ENCODE measurements around the gene SENP1.

Gene SENP1

GRCh38 chr12:48110691-48111311 lies 4.9 kb upstream of the SENP1 start:
- no peak for DNase-seq

GRCh38 chr12:48109424-48109823 lies 3.5 kb upstream of the SENP1 start:
- DNase-seq: no peak

- DNase-seq: no peak
These were observed 1.1 kb upstream of the SENP1 start for GRCh38 chr12:48106681-48107613.

GRCh38 chr12:48105321-48105866 lies 485 bp downstream of the SENP1 start:
- DNase-seq: peak; percentile 5 to 7

GRCh38 chr12:48104531-48104930 lies 1.3 kb downstream of the SENP1 start:
- DNase-seq: no peak

GRCh38 chr12:48092611-48093010 lies 13.3 kb downstream of the SENP1 start:
- no peak for DNase-seq

- DNase-seq: no peak
These were observed 19.6 kb downstream of the SENP1 start for GRCh38 chr12:48086327-48086726.

GRCh38 chr12:48084841-48085460 lies 20.9 kb downstream of the SENP1 start:
- no peak for DNase-seq

GRCh38 chr12:48084066-48084465 lies 21.8 kb downstream of the SENP1 start:
- DNase-seq: no peak

- no peak for DNase-seq
These were observed 25.1 kb downstream of the SENP1 start for GRCh38 chr12:48080821-48081220.

- no peak for DNase-seq
These were observed 25.6 kb downstream of the SENP1 start for GRCh38 chr12:48080285-48080684.

GRCh38 chr12:48078901-48079300 lies 27.0 kb downstream of the SENP1 start:
- peak; percentile 43 to 48 for DNase-seq

GRCh38 chr12:48077111-48077510 lies 28.8 kb downstream of the SENP1 start:
- DNase-seq: no peak

- DNase-seq: peak; percentile 41 to 55
These were observed 30.0 kb downstream of the SENP1 start for GRCh38 chr12:48075832-48076231.

GRCh38 chr12:48074266-48074665 lies 31.6 kb downstream of the SENP1 start:
- DNase-seq: no peak

GRCh38 chr12:48072266-48072665 lies 33.6 kb downstream of the SENP1 start:
- DNase-seq: no peak

- DNase-seq: no peak
These were observed 34.1 kb downstream of the SENP1 start for GRCh38 chr12:48071808-48072207.

GRCh38 chr12:48070731-48071130 lies 35.1 kb downstream of the SENP1 start:
- DNase-seq: no peak

GRCh38 chr12:48070033-48070432 lies 35.8 kb downstream of the SENP1 start:
- no peak for DNase-seq

- peak; percentile 57 to 68 for DNase-seq
These were observed 36.6 kb downstream of the SENP1 start for GRCh38 chr12:48069241-48069640.

GRCh38 chr12:48068457-48068856 lies 37.4 kb downstream of the SENP1 start:
- no peak for DNase-seq

GRCh38 chr12:48067250-48067938 lies 38.5 kb downstream of the SENP1 start:
- DNase-seq: no peak

- no peak for DNase-seq
These were observed 40.8 kb downstream of the SENP1 start for GRCh38 chr12:48065041-48065440.

All from inflammatory macrophage (primary cell).